ENCODE results near the gene RIOK2. TPM values are rescaled to one million over a fixed set of nuclear protein-coding genes. Genes with fewer than 3 reads are reported as not detected.

RIOK2 gene
- total RNA-seq, 2 donors from 2014 or later, result 16.8 to 22.8 TPM

DNA sequence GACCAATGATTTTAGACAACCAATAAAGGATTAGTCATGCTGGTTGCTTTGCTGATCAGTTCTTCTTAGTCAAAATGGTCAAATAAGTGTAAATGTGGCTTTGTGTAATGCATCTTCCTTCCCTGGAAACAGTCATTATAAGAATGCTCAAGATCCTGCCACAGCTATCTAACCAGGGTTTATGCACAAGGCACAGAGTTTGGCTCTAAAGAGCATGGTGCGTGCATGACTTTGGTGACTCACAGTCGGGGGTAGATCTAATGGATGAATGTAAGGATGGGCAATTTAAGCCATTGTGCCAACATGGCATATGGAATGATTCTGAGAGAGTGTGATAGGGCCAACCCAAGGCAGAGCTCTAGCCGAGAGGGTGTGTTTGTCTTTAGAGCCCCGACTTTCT is 47.2 kb downstream of the RIOK2 start:
- ATAC-seq (no peak), DNase-seq (no peak)
- intact Hi-C loops (cut with DNase I, micrococcal nuclease), result no loop called here

- no peak for ATAC-seq
- no peak for DNase-seq
- intact Hi-C loops (cut with DNase I, micrococcal nuclease), result no loop called here
Measured at GRCh38 chr5:97134634-97135033, 48.4 kb downstream of the RIOK2 start.

DNA sequence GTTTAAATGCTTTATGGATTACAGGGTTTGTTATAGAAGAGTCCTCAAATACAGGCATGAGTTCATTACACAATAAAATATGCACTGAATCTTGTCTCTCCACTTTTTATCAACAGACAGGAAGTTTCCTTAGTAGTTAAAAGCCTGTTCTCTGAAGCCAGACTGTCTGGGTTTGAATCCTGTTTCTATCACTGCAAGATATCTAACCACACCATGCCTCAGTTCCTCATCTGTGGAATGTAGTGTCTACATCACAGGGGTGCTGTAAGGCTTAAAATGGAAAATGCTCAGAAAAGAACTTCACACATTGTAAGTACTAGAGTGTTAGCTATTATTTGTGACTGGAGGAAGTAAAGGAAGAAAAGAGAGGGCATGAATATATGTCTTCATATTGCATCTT is 49.9 kb downstream of the RIOK2 start:
- DNase-seq, result no peak
- intact Hi-C loops (cut with DNase I, micrococcal nuclease), result no loop called here
- ATAC-seq, result no peak

- ATAC-seq (no peak), DNase-seq (no peak)
- intact Hi-C loops (cut with DNase I, micrococcal nuclease), result no loop called here
Measured at GRCh38 chr5:97131921-97132320, 51.1 kb downstream of the RIOK2 start.

- intact Hi-C loops (cut with DNase I, micrococcal nuclease), result no loop called here
- no peak for DNase-seq
- no peak for ATAC-seq
Measured at GRCh38 chr5:97131139-97131710, 51.8 kb downstream of the RIOK2 start.

GRCh38 chr5:97127727-97128126 is 55.3 kb downstream of the RIOK2 start:
- intact Hi-C loops (cut with DNase I, micrococcal nuclease), result no loop called here
- DNase-seq, result no peak

DNA sequence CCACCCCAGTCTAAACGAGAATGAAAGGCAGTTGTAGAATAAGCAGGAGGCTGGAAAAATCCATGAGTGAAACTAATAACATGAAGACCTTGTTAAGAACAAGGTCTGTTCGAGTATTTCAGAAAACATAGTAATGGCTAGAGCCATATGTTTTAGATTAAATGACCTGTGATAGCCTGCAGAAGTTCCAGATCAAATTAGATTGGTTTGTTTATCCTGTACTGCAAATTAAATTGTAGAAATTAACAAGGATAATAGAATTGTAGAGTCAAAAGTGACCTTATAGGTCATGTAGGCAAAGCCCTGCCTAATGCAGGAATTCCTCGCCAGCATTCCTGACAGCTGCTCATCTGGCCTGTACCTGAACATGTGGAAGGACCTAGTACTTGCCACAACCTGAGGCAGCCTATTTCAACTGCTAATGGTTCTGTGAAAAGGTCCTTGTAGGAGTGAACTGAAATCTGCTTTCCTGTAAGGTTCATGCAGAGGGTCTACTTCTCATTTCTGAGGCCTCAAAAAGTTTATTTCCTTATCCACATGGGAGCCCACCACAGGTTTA is 57.8 kb downstream of the RIOK2 start:
- ATAC-seq (no peak), DNase-seq (no peak)

More at GRCh38 chr5:97127727-97128126, 55.3 kb downstream of the RIOK2 start:
- ATAC-seq, result no peak

GRCh38 chr5:97124335-97124734 is 58.7 kb downstream of the RIOK2 start:
- ATAC-seq (no peak), DNase-seq (no peak)
- intact Hi-C loops (cut with DNase I, micrococcal nuclease), result no loop called here

More for the DNA sequence above, 57.8 kb downstream of the RIOK2 start:
- intact Hi-C loops (cut with DNase I, micrococcal nuclease), result no loop called here

DNA sequence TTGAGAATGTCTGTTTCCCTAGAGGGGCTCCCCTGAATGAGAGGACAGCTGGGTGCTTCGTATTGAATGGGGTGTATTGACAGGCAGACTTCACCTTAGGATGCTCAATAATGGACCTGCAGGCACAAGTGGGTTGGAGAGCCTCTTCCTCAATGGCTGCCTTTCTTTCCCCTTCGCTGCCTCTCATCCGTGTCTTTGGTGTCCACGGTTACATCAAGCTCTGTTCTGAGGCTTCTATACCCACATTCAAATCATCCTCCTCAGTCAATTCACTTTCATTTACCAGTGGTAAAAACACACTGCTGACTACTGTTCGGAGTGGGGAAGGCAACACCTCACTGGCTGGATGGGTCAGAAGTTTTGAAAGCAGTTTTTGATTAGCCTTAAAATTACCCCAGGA is 61.2 kb downstream of the RIOK2 start:
- DNase-seq, result no peak
- ATAC-seq, result no peak
- intact Hi-C loops (cut with DNase I, micrococcal nuclease), result no loop called here

GRCh38 chr5:97120195-97120594 is 62.9 kb downstream of the RIOK2 start:
- DNase-seq, result no peak
- intact Hi-C loops (cut with DNase I, micrococcal nuclease), result no loop called here
- no peak for ATAC-seq

DNA sequence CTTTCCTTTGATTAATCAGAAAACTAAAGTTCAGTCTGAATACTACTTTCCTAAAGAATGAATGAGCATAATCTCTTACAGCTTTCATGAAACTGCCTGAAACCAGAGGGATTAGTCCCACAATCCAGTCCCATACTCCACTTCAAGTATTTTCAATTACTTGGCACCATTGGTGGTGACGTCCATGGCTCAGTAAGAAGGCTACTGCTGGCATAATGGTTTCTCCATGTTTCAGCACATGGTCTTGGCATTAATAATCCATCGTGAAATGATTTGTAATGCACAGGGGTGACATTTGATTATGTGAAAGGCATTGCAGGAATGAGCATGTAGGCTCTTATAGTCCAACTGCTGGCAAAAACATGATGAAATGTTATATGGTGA is 64.0 kb downstream of the RIOK2 start:
- no peak for DNase-seq
- no peak for ATAC-seq
- intact Hi-C loops (cut with DNase I, micrococcal nuclease), result no loop called here

DNA sequence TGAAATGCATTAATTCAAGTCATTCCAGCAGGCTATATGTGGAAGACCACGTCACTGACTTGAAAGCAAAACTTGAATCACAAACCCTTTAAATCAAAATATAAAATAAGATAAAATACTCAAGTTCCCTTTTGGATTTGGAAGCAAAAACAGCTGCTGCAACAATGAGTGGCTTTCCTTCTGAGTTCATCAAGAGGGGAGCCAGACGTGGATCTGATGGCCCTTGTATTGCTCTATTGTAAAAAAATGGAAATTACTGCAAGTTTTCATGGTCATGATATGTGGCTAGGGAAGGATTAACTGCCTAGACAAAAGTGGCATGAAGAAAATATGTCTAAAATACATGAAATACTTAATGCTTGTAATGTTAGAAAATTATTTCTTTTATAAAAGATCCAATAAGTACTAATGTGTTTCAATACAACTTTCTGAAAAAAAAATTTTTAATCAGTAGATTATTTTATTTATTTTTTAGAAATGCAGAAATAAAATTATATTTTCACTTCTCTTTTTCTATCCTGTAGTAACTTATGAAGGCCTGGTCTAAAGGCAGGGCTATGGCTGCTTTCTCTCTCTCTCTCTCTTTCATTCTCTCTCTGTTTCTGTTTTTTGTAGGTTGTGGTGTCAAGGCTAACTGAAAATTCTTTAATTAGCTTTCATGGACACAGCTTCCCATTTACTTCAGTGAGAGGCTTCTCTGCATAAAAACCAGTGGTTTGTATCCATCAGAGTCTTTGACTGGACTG is 64.6 kb downstream of the RIOK2 start:
- DNase-seq, result no peak
- no peak for ATAC-seq
- intact Hi-C loops (cut with DNase I, micrococcal nuclease), result no loop called here

- intact Hi-C loops (cut with DNase I, micrococcal nuclease), result no loop called here
- DNase-seq (no peak), ATAC-seq (no peak)
Measured at GRCh38 chr5:97115932-97116331, 67.1 kb downstream of the RIOK2 start.

DNA sequence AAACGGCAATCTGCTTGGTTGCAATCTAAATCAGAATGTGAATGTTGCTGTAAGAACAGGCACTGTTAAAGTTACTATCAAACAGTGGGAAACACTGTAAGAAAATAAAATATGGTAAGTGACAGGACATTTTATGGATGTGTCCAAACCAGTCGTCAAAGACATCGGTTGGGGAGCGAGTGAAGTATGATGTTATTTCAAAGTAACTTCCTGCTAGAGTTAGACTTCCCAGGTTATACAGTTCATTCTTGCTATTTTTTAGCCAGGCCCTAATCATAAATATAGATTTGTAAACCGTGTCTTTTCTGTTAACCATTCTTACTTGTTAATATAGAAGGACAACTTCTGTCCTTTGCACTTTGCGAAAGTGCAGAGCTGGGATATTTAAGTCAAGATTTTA is 70.8 kb downstream of the RIOK2 start:
- ATAC-seq (peak; percentile 79), DNase-seq (no peak)
- intact Hi-C loops (cut with DNase I, micrococcal nuclease), result no loop called here

- intact Hi-C loops (cut with DNase I, micrococcal nuclease), result no loop called here
- ATAC-seq (peak; percentile 94), DNase-seq (peak; percentile 51 to 70)
Measured at GRCh38 chr5:97111616-97112015, 71.4 kb downstream of the RIOK2 start.

DNA sequence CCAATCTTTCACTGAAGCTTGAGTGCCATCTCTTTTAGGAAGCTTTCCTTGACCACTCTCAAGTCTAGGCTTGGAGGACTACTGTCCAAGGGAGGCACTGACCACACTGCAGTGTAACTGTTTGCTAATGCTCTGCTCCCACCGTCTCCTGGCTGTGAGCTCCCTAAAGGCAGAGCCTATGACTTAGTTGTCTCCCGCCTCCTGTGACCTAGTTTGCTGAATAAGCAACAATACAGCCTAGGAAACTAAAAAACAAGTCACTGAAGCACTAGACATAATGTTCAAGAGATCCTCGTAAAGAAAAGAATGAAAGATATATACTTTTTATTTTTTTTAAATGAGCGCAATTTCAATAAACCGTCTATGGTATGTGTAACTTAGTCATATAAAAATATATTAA is 72.0 kb downstream of the RIOK2 start:
- DNase-seq (no peak), ATAC-seq (no peak)
- intact Hi-C loops (cut with DNase I, micrococcal nuclease), result no loop called here

Other genes with a start within 250 kb of the RIOK2 start
- gene LNPEP, start 247.2 kb downstream of the RIOK2 start, total RNA-seq, result 10 to 100 TPM; 32.2 to 34.4 TPM
- under 1 TPM in 1 of 2 donors, not detected in 1; 0.22 TPM for gene LIX1, start 40.6 kb downstream of the RIOK2 start, total RNA-seq

All from left colon (tissue), 2 donors.